Measurements from ENCODE around the gene TREM2.

Gene TREM2

DNA sequence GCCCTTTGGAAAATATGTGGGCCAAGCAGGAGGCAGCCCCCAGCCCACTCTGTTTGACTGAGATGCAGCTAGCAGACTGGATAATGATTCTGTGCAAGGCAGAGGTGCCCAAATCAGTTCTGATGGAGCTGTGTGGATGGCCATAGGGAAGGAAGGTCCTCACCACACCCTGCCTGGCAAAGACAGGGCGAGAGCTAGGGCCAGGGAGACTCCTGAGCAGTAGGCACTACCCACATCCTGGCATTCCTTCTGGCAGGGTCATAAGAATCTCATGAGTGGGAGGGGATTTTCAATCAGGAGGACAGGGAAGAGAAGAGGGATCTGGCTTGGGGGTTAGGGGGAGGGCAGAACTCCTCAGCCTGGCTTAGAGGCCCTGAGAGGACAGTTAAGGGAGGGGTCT lies 18.6 kb upstream of the TREM2 start:
- Histone ChIP-seq H3K9ac (ENCODE audit: low read length) (no peak overlapping the region), H3K27me3 (replicated peaks; ENCODE audit: control insufficient read depth, insufficient read depth, low read length) (peaks cover 37% of the 10 kb centered on the region)
- no peak for DNase-seq (ENCODE audit: low read depth)

DNA sequence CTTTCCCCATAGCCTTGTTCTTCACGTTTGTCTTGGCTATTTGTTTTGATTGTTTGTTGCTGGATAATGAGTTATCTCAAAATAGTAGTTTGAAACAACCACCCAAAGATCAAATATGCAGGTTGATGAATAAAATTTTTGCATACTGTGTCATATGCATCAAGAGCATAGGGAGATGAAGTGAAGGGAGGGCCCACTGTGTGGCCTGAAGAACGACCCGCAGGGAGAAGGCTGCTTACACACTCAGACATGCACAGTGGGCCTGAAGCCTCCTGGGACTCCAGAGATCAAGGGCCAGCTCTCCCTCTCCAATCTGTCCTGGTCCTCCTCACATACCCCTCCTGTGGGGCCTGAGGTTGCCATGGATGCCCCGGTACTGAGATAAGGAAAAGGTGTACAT lies 16.2 kb upstream of the TREM2 start:
- no peak for DNase-seq (ENCODE audit: low read depth)
- H3K27me3 ChIP-seq (replicated peaks; ENCODE audit: control insufficient read depth, insufficient read depth, low read length) = peaks cover 33% of the 10 kb centered on the region
- H3K4me1 ChIP-seq (ENCODE audit: control insufficient read depth, insufficient read depth, low read length) = no peaks in the 10 kb centered on the region
- no peak overlapping the region for H3K9ac ChIP-seq (ENCODE audit: low read length)
- H3K4me3 ChIP-seq (ENCODE audit: low read length) = no peak overlapping the region
- H3K9me3 ChIP-seq (ENCODE audit: control insufficient read depth, low read length) = no peaks in the 10 kb centered on the region
- H3K36me3 ChIP-seq (ENCODE audit: control insufficient read depth, insufficient read depth, low read length, severe bottlenecking) = no peaks in the 10 kb centered on the region

More for the DNA sequence above, 18.6 kb upstream of the TREM2 start:
- no peak overlapping the region for H3K4me3 ChIP-seq (ENCODE audit: low read length)
- no peaks in the 10 kb centered on the region for H3K36me3 ChIP-seq (ENCODE audit: control insufficient read depth, insufficient read depth, low read length, severe bottlenecking)
- no peaks in the 10 kb centered on the region for H3K4me1 ChIP-seq (ENCODE audit: control insufficient read depth, insufficient read depth, low read length)
- H3K9me3 ChIP-seq (ENCODE audit: control insufficient read depth, low read length) = no peaks in the 10 kb centered on the region

DNA sequence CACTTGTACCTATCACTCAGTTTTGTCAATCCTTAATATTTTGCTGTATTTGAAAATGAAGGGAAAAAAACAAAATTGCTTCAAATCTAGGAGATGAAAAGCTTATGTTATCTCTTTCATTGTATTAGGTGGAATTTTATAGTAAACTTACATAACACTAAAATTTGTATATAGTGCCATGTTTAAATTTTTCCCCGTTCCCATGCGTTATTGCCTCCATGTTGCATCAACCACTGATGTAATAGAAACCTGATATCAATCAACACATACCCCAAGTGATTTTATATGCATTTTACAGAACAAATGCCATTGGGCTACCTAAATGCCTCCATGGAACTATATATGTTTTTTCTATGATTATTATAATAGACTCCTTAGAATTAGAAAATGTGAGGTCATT lies 14.8 kb upstream of the TREM2 start:
- H3K9me3 ChIP-seq (ENCODE audit: control insufficient read depth, low read length) = no peaks in the 10 kb centered on the region
- no peaks in the 10 kb centered on the region for H3K4me1 ChIP-seq (ENCODE audit: control insufficient read depth, insufficient read depth, low read length)
- H3K36me3 ChIP-seq (ENCODE audit: control insufficient read depth, insufficient read depth, low read length, severe bottlenecking) = no peaks in the 10 kb centered on the region
- DNase-seq (ENCODE audit: low read depth) = no peak
- no peak overlapping the region for H3K4me3 ChIP-seq (ENCODE audit: low read length)
- H3K9ac ChIP-seq (ENCODE audit: low read length) = no peak overlapping the region
- H3K27me3 ChIP-seq (replicated peaks; ENCODE audit: control insufficient read depth, insufficient read depth, low read length) = peaks cover 28% of the 10 kb centered on the region

DNA sequence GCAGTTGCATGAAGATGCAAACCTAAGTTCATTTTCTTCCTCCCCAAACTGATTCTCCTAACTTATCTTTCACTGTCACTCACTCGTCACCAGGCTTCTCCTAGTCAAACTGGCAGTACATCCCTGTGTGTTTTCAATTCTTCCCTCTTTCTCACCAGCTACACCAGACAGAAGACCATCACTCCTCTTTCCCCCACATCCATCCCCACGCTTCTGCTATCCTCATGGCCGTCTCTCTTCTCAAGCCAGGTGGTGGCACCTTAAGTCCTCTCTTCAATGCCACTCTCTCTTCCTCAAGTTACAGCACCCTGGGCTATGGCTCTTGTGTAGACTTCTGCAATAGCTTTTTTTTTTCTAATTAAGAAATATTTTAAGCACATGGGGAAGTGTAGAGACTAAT lies 14.4 kb upstream of the TREM2 start:
- Histone ChIP-seq H3K4me3 (ENCODE audit: low read length) (no peak overlapping the region), H3K27me3 (replicated peaks; ENCODE audit: control insufficient read depth, insufficient read depth, low read length) (peaks cover 28% of the 10 kb centered on the region), H3K36me3 (ENCODE audit: control insufficient read depth, insufficient read depth, low read length, severe bottlenecking) (no peaks in the 10 kb centered on the region), H3K4me1 (ENCODE audit: control insufficient read depth, insufficient read depth, low read length) (no peaks in the 10 kb centered on the region), H3K9me3 (ENCODE audit: control insufficient read depth, low read length) (no peaks in the 10 kb centered on the region), H3K9ac (ENCODE audit: low read length) (no peak overlapping the region)
- no peak for DNase-seq (ENCODE audit: low read depth)

DNA sequence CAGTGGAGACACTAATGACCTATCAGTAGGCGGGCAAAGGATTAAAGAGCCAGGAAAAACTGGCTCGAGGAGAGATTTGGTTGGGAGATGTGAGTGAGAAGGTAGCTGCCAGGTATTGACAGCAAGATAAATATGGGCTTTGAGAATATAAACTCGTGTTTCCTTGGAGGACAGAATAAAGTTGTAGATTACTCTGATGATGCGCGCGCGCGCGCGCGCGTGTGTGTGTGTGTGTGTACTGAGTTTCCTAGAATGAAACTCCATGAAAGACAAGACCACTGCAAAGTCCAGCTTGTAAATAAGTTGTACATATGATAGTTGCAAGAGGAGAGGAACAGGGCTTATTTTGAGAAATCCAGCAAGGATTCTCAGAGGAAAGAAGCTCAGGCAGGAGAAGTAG lies 13.3 kb upstream of the TREM2 start:
- Histone ChIP-seq H3K4me3 (ENCODE audit: low read length) (no peak overlapping the region), H3K27me3 (replicated peaks; ENCODE audit: control insufficient read depth, insufficient read depth, low read length) (peaks cover 28% of the 10 kb centered on the region), H3K36me3 (ENCODE audit: control insufficient read depth, insufficient read depth, low read length, severe bottlenecking) (no peaks in the 10 kb centered on the region), H3K9ac (ENCODE audit: low read length) (no peak overlapping the region), H3K9me3 (ENCODE audit: control insufficient read depth, low read length) (no peaks in the 10 kb centered on the region), H3K4me1 (ENCODE audit: control insufficient read depth, insufficient read depth, low read length) (no peaks in the 10 kb centered on the region)
- no peak for DNase-seq (ENCODE audit: low read depth)

DNA sequence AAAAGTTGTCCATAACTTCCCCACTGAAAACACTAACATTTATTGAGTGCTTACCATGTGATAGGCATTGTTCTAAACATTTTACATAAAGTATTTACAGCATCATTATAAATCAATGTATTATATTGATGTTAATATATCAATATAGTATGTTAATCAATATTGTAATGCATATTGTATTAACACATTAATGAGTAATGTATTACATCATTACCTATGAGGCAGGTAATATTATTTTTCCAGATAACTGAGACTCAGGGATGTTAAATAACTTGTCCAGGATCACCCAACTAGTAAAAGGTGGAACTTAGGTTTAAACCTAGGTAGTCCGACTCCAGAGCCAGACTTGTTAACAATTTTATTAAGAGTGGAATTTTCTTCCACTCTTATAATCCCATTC lies 12.2 kb upstream of the TREM2 start:
- no peaks in the 10 kb centered on the region for H3K9me3 ChIP-seq (ENCODE audit: control insufficient read depth, low read length)
- no peak overlapping the region for H3K9ac ChIP-seq (ENCODE audit: low read length)
- no peak overlapping the region for H3K4me3 ChIP-seq (ENCODE audit: low read length)
- H3K36me3 ChIP-seq (ENCODE audit: control insufficient read depth, insufficient read depth, low read length, severe bottlenecking) = no peaks in the 10 kb centered on the region
- H3K4me1 ChIP-seq (ENCODE audit: control insufficient read depth, insufficient read depth, low read length) = no peaks in the 10 kb centered on the region
- peaks cover 26% of the 10 kb centered on the region for H3K27me3 ChIP-seq (replicated peaks; ENCODE audit: control insufficient read depth, insufficient read depth, low read length)
- no peak for DNase-seq (ENCODE audit: low read depth)

DNA sequence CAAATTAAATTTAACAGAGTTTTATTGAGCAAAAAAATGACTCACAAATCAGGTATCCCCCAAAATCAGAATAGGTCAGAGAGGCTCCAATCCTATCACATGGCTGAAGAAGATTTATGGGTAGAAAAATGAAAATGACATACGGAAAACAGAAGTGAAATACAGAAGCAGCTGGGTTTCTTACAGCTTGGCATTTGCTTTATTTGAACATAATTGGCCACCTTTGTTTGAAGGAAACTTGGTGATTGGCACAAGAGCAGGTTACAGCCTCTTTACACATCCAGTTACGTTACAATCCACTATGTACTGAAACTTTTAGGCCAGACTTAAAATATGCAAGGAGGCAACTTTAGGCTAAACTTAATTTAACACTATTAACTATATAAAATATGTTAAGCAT lies 11.7 kb upstream of the TREM2 start:
- Histone ChIP-seq H3K9ac (ENCODE audit: low read length) (no peak overlapping the region), H3K27me3 (replicated peaks; ENCODE audit: control insufficient read depth, insufficient read depth, low read length) (peaks cover 21% of the 10 kb centered on the region), H3K9me3 (ENCODE audit: control insufficient read depth, low read length) (no peaks in the 10 kb centered on the region), H3K36me3 (ENCODE audit: control insufficient read depth, insufficient read depth, low read length, severe bottlenecking) (no peaks in the 10 kb centered on the region), H3K4me1 (ENCODE audit: control insufficient read depth, insufficient read depth, low read length) (no peaks in the 10 kb centered on the region), H3K4me3 (ENCODE audit: low read length) (no peak overlapping the region)
- DNase-seq (ENCODE audit: low read depth) = no peak

DNA sequence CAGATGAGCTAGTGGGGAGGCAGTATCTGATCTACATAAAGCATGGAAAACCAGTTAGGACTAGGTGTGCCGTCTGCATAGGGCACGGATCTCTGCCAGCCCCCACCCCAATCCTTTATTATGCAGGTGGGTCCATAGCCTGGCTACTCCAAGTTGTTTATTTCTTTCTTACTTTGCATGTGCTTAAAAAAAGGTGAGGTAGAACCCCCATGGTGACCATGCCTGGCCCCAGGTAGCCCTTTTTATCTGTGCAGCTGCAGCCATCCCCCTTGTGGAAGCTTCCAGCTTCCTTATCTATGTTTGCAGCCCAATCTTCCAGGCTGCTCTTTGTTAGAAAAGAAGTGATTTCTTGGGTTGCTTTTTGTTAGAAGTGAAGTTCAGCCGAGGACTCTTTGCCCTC lies 9.0 kb upstream of the TREM2 start:
- DNase-seq (ENCODE audit: low read depth) = no peak

DNA sequence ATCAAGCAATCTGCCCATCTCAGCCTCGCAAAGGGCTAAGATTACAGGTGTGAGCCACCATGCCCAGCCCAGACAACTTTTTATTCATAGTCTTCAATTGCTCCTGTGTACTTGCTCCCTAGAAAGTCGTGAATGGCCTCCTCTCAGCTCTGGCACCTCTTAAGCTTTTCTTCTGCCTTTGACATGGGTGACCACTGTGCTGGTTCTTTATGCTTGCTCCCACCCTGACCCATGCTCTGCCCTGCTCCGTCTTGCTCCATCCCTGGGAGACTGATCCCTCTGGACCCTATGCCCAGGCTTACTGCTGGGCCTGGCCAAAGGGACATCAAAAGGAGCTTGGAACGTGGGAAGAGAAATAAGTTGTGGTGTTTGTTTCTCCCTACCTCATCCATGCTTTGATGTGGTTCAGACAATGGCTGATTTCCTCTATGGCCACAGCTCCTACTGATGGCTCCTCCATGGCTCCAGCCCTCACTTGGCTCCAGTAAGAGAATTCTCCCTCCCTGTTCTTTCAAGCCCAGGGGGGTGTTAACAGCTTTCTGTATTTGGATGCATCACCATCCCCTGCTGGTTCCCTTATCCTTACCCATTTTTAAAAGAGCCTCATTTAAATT lies 7.7 kb upstream of the TREM2 start:
- no peaks in the 10 kb centered on the region for H3K4me1 ChIP-seq (ENCODE audit: control insufficient read depth, insufficient read depth, low read length)
- no peaks in the 10 kb centered on the region for H3K36me3 ChIP-seq (ENCODE audit: control insufficient read depth, insufficient read depth, low read length, severe bottlenecking)
- peaks cover 12% of the 10 kb centered on the region for H3K27me3 ChIP-seq (replicated peaks; ENCODE audit: control insufficient read depth, insufficient read depth, low read length)
- no peaks in the 10 kb centered on the region for H3K9me3 ChIP-seq (ENCODE audit: control insufficient read depth, low read length)
- H3K4me3 ChIP-seq (ENCODE audit: low read length) = no peak overlapping the region
- H3K9ac ChIP-seq (ENCODE audit: low read length) = no peak overlapping the region
- DNase-seq (ENCODE audit: low read depth) = no peak

More for the DNA sequence above, 9.0 kb upstream of the TREM2 start:
- H3K4me1 ChIP-seq (ENCODE audit: control insufficient read depth, insufficient read depth, low read length) = no peaks in the 10 kb centered on the region
- no peak overlapping the region for H3K9ac ChIP-seq (ENCODE audit: low read length)
- H3K27me3 ChIP-seq (replicated peaks; ENCODE audit: control insufficient read depth, insufficient read depth, low read length) = peaks cover 21% of the 10 kb centered on the region
- H3K4me3 ChIP-seq (ENCODE audit: low read length) = no peak overlapping the region
- H3K9me3 ChIP-seq (ENCODE audit: control insufficient read depth, low read length) = no peaks in the 10 kb centered on the region
- no peaks in the 10 kb centered on the region for H3K36me3 ChIP-seq (ENCODE audit: control insufficient read depth, insufficient read depth, low read length, severe bottlenecking)

DNA sequence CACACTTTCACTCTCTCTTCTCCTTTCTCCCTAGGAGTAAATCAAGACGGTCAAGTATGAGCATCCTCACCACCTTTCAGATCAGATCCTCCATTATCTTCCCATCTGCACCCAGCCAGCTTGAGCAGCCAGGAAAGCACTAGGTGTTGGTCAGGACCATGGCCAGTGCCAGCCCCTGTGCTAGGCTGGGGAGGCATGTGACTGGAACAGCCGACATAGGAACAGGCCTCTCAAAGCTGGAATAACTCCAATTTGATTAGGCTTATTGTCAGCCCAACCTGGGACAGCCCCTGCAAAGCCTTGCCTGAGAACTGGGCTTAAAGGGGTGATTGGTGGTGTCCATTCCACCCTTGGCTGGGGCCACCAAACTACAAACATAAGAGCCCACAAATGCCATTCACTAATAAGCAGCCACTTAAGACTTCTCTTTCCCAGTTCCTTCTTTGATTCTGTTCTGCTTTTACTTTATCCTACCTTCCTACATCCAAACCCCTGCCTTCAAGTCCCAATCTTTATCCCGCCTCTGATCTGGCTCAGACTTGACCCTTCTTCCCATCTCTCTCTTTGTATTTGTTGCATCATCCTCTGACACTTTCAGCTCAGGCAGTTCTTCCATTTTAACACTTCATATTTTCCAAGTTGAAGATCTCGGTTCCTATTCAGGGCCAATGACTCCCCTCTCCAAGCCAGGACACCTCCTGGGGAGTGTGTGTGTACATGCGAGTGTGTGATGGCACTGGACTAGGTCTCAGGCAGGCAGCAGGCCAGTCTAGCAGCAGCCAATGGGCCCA lies 4.5 kb upstream of the TREM2 start:
- no peak overlapping the region for H3K9ac ChIP-seq (ENCODE audit: low read length)
- H3K4me3 ChIP-seq (ENCODE audit: low read length) = no peak overlapping the region
- no peaks in the 10 kb centered on the region for H3K36me3 ChIP-seq (ENCODE audit: control insufficient read depth, insufficient read depth, low read length, severe bottlenecking)
- peak; percentile 38 for DNase-seq (ENCODE audit: low read depth)
- peaks cover 23% of the 10 kb centered on the region for H3K27me3 ChIP-seq (replicated peaks; ENCODE audit: control insufficient read depth, insufficient read depth, low read length)
- H3K4me1 ChIP-seq (ENCODE audit: control insufficient read depth, insufficient read depth, low read length) = no peaks in the 10 kb centered on the region
- H3K9me3 ChIP-seq (ENCODE audit: control insufficient read depth, low read length) = no peaks in the 10 kb centered on the region

DNA sequence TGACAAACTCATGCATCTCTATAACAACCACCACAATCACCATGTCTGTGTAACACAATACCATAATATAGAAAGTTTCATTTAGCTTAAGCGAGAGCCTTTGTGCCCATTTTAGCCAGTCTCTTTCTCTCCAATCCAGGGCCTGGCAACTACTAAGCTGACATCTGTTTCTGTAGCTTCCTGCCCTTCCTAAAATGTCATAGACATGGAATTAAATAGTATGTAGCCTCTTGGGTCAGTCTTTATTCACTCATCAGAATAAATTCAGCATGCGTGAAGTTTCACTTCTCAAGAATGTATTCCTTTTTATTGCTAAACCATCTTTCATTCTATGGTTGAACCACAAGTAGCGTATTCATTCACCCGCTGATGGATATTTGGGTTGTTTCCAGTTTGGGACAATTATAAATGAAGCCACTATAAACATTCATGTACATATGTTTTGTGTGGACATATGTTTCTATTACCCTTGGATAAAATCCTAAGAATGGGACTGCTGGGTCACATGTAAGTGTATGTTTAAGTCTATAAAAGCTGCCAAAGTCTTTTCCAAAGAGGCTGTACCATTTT lies 1.7 kb upstream of the TREM2 start:
- Histone ChIP-seq H3K4me1 (ENCODE audit: control insufficient read depth, insufficient read depth, low read length) (no peaks in the 10 kb centered on the region), H3K9me3 (ENCODE audit: control insufficient read depth, low read length) (no peaks in the 10 kb centered on the region), H3K36me3 (ENCODE audit: control insufficient read depth, insufficient read depth, low read length, severe bottlenecking) (no peaks in the 10 kb centered on the region), H3K4me3 (ENCODE audit: low read length) (no peak overlapping the region), H3K9ac (ENCODE audit: low read length) (no peak overlapping the region), H3K27me3 (replicated peaks; ENCODE audit: control insufficient read depth, insufficient read depth, low read length) (peaks cover 47% of the 10 kb centered on the region)
- DNase-seq (ENCODE audit: low read depth) = no peak

Data from adipocyte (in vitro differentiated cells).